Hepatocyte (in vitro differentiated cells): Measurements from ENCODE around the gene PTTG1IP. TPM values are rescaled to one million over a fixed set of nuclear protein-coding genes. Genes with fewer than 3 reads are reported as not detected.

Experiments used
- DNase-seq: peaks from one replicate; pipeline ENCODE4 v3.0.0-alpha.2; 2016; ENCODE audit warnings: low spot score
- H2AFZ ChIP-seq: fragments of 200-600 bp; sonication (generic); 2 replicates; pipeline ENCODE4 v1.6.0; 2016; ENCODE audit warnings: antibody characterized with exemption, mild to moderate bottlenecking
- H3K27ac ChIP-seq: fragments of 200-600 bp; sonication (generic); 2 replicates; pipeline ENCODE4 v1.5.1; 2016; ENCODE audit warnings: mild to moderate bottlenecking
- H3K27me3 ChIP-seq: fragments of 200-600 bp; sonication (generic); 2 replicates; pipeline ENCODE4 v1.6.1; 2016
- H3K36me3 ChIP-seq: fragments of 200-600 bp; sonication (generic); replicated peaks from 2 replicates; pipeline ENCODE4 v1.5.1; 2016; ENCODE audit warnings: low read depth; ENCODE audit not compliant: insufficient read depth
- H3K4me1 ChIP-seq: fragments of 200-600 bp; sonication (generic); 2 replicates; pipeline ENCODE4 v1.5.1; 2016; ENCODE audit warnings: mild to moderate bottlenecking, moderate library complexity; ENCODE audit not compliant: insufficient read depth
- H3K4me2 ChIP-seq: fragments of 200-600 bp; sonication (generic); 2 replicates; pipeline ENCODE4 v1.6.0; 2016
- H3K4me3 ChIP-seq: fragments of 200-600 bp; sonication (generic); 2 replicates; pipeline ENCODE4 v1.5.1; 2016; ENCODE audit warnings: mild to moderate bottlenecking
- H3K79me2 ChIP-seq: fragments of 200-600 bp; sonication (generic); 2 replicates; pipeline ENCODE4 v1.6.0; 2017; ENCODE audit warnings: mild to moderate bottlenecking
- H3K9me2 ChIP-seq: fragments of 200-600 bp; sonication (generic); replicated peaks from 2 replicates; pipeline ENCODE4 v1.6.0; 2017; ENCODE audit warnings: mild to moderate bottlenecking; ENCODE audit not compliant: insufficient read depth
- H3K9me3 ChIP-seq: fragments of 200-600 bp; sonication (generic); 2 replicates; pipeline ENCODE4 v1.5.1; 2016; ENCODE audit warnings: low read depth, mild to moderate bottlenecking
- H4K20me1 ChIP-seq: fragments of 200-600 bp; sonication (generic); 2 replicates; pipeline ENCODE4 v1.6.0; 2016; ENCODE audit warnings: mild to moderate bottlenecking; ENCODE audit not compliant: insufficient read depth, poor library complexity, severe bottlenecking
- EZH2 ChIP-seq: fragments of 200-600 bp; sonication (generic); IDR thresholded peaks from 2 replicates; pipeline ENCODE4 v1.6.1; 2016; ENCODE audit warnings: antibody characterized with exemption, mild to moderate bottlenecking, borderline replicate concordance
- EZH2phosphoT487 ChIP-seq: fragments of 200-600 bp; sonication (generic); IDR thresholded peaks from one replicate; pipeline ENCODE4 v1.6.1; 2018; ENCODE audit warnings: antibody characterized with exemption, mild to moderate bottlenecking, low read depth, moderate library complexity; ENCODE audit not compliant: unreplicated experiment, severe bottlenecking
- WGBS: methylation state at CpG from one replicate; pipeline ENCODE4 v1.1.6; 2016; ENCODE audit warnings: low lambda C conversion rate; ENCODE audit errors: missing lambda C conversion rate; 5-methylcytosine and 5-hydroxymethylcytosine counted together
- polyA plus RNA-seq: library from polyadenylated mRNA; unstranded; fragments of >200 nt; fragmentation: Nextera tagmentation; extraction: Ambion mirVana; gene quantifications from 2 replicates; pipeline ENCODE4 v1.2.1, GENCODE V29; 2016
- total RNA-seq: library from RNA; depleted of rRNA; stranded (reverse); fragments of >200 nt; gene quantifications from 2 replicates; pipeline ENCODE4 v1.2.3, GENCODE V29; 2014
- TF ChIP-seq, protein P1 (sequence below): fragments of 200-600 bp; sonication (generic); IDR thresholded peaks from 2 replicates; pipeline ENCODE4 v1.5.1; 2016; ENCODE audit warnings: antibody characterized with exemption, mild to moderate bottlenecking; ENCODE audit not compliant: poor library complexity

Gene PTTG1IP
- total and polyA plus RNA-seq, 2 experiments from 2014 or later: 344 to 362 TPM

DNA sequence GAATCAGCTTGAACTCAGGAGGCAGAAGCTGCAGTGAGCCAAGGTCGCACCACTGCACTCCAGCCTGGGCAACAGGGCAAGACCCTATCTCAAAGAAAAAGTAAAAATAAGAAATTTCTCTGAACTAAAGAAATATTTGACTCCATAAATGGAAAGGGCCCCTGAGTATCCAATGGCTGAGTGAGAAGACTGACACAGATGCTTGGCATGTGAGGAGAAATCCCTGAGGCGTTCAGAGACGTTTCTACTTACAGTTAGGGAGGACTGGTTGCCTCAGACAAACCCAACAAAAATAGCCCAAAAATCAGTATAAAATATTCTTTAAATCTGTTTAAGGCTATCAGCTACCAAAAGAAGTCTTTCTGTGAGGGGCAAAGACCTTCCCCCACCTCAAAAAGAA lies 52.6 kb downstream of the PTTG1IP start:
- Histone ChIP-seq H3K9me2 (no peaks in the 10 kb centered on the region), H2AFZ (no peak overlapping the region), H3K36me3 (no peaks in the 10 kb centered on the region), H3K9me3 (no peaks in the 10 kb centered on the region), H3K27me3 (no peaks in the 10 kb centered on the region), H3K4me3 (no peak overlapping the region), H3K79me2 (peaks cover 16% of the 10 kb centered on the region), H3K27ac (no peak overlapping the region), H3K4me1 (peaks cover 8% of the 10 kb centered on the region), H3K4me2 (no peak overlapping the region), H4K20me1 (peaks cover 14% of the 10 kb centered on the region)
- DNase-seq: no peak
- 98% methylated on average over 3 of the region's 3 CpGs for WGBS
- TF ChIP-seq EZH2 (no peak), EZH2phosphoT487 (no peak)
- TF ChIP-seq, protein P1, sequence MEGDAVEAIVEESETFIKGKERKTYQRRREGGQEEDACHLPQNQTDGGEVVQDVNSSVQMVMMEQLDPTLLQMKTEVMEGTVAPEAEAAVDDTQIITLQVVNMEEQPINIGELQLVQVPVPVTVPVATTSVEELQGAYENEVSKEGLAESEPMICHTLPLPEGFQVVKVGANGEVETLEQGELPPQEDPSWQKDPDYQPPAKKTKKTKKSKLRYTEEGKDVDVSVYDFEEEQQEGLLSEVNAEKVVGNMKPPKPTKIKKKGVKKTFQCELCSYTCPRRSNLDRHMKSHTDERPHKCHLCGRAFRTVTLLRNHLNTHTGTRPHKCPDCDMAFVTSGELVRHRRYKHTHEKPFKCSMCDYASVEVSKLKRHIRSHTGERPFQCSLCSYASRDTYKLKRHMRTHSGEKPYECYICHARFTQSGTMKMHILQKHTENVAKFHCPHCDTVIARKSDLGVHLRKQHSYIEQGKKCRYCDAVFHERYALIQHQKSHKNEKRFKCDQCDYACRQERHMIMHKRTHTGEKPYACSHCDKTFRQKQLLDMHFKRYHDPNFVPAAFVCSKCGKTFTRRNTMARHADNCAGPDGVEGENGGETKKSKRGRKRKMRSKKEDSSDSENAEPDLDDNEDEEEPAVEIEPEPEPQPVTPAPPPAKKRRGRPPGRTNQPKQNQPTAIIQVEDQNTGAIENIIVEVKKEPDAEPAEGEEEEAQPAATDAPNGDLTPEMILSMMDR: no peak

DNA sequence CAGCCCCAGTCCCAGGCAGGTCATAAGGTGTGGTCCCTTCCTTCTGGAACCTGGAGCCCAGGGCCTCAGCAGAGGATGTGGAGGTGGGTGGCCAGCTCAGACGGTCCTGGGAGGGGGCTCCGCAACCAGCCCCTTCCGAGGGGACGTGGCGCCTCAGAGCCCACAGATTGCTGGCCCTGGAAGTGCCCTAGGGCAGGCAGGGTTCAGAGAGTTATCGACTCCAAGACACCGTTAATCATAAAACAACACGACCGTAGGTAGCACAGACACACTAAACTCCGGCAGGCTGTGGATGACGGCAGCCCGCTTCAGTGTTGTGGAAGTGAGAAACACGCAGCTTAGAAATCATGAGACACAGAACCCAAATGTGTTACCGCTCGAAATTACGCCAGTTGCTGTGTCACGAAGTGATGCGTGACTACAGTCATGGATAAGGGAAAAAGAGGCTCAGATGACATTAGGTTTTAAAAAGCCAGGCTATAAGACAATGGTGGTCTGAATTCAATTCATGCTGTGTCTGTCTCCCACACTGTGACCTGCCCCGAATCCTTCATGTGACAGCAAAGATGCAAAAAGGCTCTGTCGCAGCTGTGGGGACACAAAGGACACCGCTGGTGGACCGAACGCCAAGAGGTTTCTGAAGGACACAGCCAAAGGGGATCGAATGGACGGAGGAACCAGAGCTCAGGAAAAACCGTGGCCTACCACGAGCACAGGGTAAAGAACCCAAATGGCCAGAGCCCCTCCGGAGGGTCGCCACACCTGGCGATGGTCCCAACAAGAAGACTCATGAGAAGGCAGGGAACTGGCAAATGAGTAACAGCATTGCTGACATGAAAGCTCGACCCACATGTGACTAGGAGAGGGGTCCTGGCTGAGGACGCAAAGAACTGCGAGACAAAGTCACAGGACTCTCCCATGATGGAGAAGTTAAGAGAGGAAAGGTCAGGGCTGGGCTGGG lies 53.9 kb downstream of the PTTG1IP start:
- TF ChIP-seq, protein P1: no peak
- TF ChIP-seq EZH2: no peak
- no peak for TF ChIP-seq EZH2phosphoT487
- Histone ChIP-seq H3K27me3 (no peaks in the 10 kb centered on the region), H3K4me3 (no peak overlapping the region), H4K20me1 (peaks cover 25% of the 10 kb centered on the region), H3K27ac (no peak overlapping the region), H3K4me1 (peaks cover 8% of the 10 kb centered on the region), H2AFZ (no peak overlapping the region), H3K79me2 (peaks cover 28% of the 10 kb centered on the region), H3K9me3 (no peaks in the 10 kb centered on the region), H3K36me3 (no peaks in the 10 kb centered on the region), H3K4me2 (no peak overlapping the region), H3K9me2 (no peaks in the 10 kb centered on the region)
- 96% methylated on average over 33 of the region's 33 CpGs for WGBS
- DNase-seq: no peak

DNA sequence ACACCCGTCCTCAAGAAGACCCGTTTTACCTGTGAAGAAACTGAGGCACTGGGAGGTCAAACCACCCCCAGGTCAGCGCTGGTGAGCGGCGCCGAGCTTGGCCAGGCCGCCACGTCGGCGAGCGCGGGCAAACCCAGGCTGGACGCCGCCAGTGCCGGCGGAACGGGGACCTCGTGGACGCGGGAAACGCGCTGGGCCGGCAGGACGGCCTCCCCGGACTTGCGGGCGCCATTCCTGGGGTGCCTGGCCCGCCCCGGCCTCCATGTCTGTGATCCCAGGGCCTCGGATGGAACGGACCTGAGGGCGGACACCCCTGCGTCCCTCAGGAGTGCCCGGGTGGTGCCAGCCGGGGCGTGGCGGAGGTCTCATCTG lies 54.9 kb downstream of the PTTG1IP start:
- 89% methylated on average over 36 of the region's 37 CpGs for WGBS
- peak overlapping the region; percentile 100 for H2AFZ ChIP-seq
- peaks cover 8% of the 10 kb centered on the region for H3K4me1 ChIP-seq
- H4K20me1 ChIP-seq: peaks cover 31% of the 10 kb centered on the region
- no peaks in the 10 kb centered on the region for H3K9me3 ChIP-seq
- peaks cover 37% of the 10 kb centered on the region for H3K79me2 ChIP-seq
- H3K36me3 ChIP-seq: no peaks in the 10 kb centered on the region
- H3K9me2 ChIP-seq: no peaks in the 10 kb centered on the region
- no peak for DNase-seq
- H3K4me3 ChIP-seq: peak overlapping the region; percentile 75
- H3K27me3 ChIP-seq: no peaks in the 10 kb centered on the region
- H3K4me2 ChIP-seq: peak overlapping the region; percentile 99
- peak overlapping the region; percentile 95 for H3K27ac ChIP-seq
- TF ChIP-seq EZH2 (no peak), EZH2phosphoT487 (no peak)
- TF ChIP-seq, protein P1: no peak
